NB4 (cell line): ENCODE results near the gene TAF3.
A peak's percentile ranks its signal among the peaks of the same experiment; 100 is the strongest.

ENCODE experiments used
- DNase-seq: peaks from one replicate; pipeline ENCODE4 v3.0.0; 2010; ENCODE audit warnings: low read depth
- H3K4me3 ChIP-seq: one replicate; pipeline ENCODE4 v1.5.1; 2011; ENCODE audit warnings: mild to moderate bottlenecking, low read depth, low read length, moderate library complexity
- CTCF ChIP-seq: IDR thresholded peaks from one replicate; pipeline ENCODE4 v1.5.1; 2012; ENCODE audit warnings: low read depth, low read length
- MYC ChIP-seq: IDR thresholded peaks from 2 replicates; pipeline ENCODE4 v1.6.1; 2011; ENCODE audit warnings: low read depth, low read length
- POLR2A ChIP-seq: IDR thresholded peaks from 2 replicates; pipeline ENCODE4 v1.6.1; 2011; ENCODE audit warnings: mild to moderate bottlenecking; ENCODE audit not compliant: insufficient read length; ENCODE audit errors: extremely low read depth
- TF ChIP-seq, protein P1 (sequence below): IDR thresholded peaks from 2 replicates; pipeline ENCODE4 v1.6.1; 2011; ENCODE audit warnings: low read depth, low read length

The TAF3 gene

DNA sequence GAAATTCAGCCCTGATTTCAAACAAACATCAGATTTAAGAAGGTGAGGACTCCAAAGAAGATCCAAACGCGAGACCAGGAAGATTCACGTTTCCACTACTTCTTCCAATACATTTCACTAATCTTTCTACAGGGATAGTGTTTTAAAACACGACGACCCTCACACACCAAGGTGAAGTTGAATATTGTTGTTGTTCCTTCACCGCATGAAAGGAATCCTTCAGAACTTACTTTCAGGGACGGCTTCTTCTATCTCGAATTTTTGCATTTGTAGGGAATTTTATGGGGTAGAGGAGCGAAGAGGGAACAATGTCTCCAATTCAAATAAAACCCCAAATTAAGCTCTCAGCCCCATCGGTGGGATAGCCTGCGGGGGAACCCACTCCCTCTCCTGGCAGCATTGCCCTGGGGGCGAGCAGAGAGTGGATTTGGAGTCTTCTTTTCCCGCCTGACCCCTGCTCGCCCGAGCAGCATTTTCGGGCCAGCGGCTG lies 234.7 kb downstream of the TAF3 start:
- TF ChIP-seq POLR2A (no peak), MYC (no peak), CTCF (peak; percentile 29)
- TF ChIP-seq, protein P1, sequence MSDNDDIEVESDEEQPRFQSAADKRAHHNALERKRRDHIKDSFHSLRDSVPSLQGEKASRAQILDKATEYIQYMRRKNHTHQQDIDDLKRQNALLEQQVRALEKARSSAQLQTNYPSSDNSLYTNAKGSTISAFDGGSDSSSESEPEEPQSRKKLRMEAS = no peak
- H3K4me3 ChIP-seq = no peak overlapping the region
- DNase-seq = no peak

- TF ChIP-seq CTCF = no peak
- H3K4me3 ChIP-seq = no peak overlapping the region
- DNase-seq = peak; percentile 47
Measured at GRCh38 chr10:8053446-8054243, 235.3 kb downstream of the TAF3 start.

- DNase-seq = no peak
- TF ChIP-seq POLR2A (no peak), CTCF (no peak), MYC (no peak)
- TF ChIP-seq, protein P1 = no peak
- no peak overlapping the region for H3K4me3 ChIP-seq
Measured at GRCh38 chr10:8054244-8054493, 235.9 kb downstream of the TAF3 start.

DNA sequence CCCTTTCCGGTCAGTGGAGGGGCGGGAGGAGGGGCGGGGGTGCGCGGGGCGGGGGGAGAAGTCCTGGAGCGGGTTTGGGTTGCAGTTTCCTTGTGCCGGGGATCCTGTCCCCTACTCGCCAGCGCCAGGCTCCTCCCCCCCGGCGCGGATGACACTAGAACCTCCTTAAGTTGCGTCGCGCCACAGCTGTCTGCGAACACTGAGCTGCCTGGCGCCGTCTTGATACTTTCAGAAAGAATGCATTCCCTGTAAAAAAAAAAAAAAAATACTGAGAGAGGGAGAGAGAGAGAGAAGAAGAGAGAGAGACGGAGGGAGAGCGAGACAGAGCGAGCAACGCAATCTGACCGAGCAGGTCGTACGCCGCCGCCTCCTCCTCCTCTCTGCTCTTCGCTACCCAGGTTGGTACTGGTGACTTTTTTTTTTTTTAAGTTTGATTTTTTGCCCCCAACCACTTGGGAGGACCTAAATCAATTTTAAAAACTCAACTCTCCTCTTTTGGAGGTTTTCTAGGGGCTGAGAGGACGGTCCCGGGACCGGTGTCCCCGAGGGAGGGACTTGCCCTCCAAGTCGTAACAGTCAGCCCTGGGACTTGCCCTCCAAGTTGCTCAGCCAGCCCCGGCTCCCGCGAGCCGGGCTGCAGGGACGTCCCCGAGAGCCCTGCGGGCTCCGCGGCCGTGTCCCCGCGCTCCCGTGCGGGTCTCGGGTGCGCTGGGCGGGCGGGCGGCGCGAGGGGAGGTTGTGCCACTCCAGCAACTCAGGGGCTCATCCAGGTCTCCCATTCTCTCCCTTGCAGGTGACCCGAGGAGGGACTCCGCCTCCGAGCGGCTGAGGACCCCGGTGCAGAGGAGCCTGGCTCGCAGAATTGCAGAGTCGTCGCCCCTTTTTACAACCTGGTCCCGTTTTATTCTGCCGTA lies 236.4 kb downstream of the TAF3 start, which contains the start of gene GATA3:
Gene GATA3, plus strand, starts transcription at position 195 of the 914 bp plus-strand sequence. CDS start 968 bp downstream, outside the sequence.
- no peak for DNase-seq
- TF ChIP-seq, protein P1 = no peak
- TF ChIP-seq POLR2A (no peak), CTCF (no peak), MYC (no peak)
- H3K4me3 ChIP-seq = no peak within 1 kb of the TSS

- H3K4me3 ChIP-seq = no peak overlapping the region
- no peak for DNase-seq
- TF ChIP-seq CTCF (no peak), MYC (no peak), POLR2A (no peak)
- TF ChIP-seq, protein P1 = no peak
Measured at GRCh38 chr10:8055420-8056349, 237.4 kb downstream of the TAF3 start.
